GM12878 (cell line): Measurements from ENCODE around the gene EPAS1. TPM values are rescaled to one million over a fixed set of nuclear protein-coding genes. Genes with fewer than 3 reads are reported as not detected.

Experiments
- ATAC-seq: fragments of 200-7000 bp; cut with Tn5 transposase; 3 replicates; pipeline ENCODE4 v1.9.1; 2020; ENCODE audit warnings: mild to moderate bottlenecking, moderate library complexity
- BruUV-seq: library from RNA; stranded (reverse); fragments of 400-500 nt; replicated peaks from 2 replicates; lab custom pipeline; 2021; lab: Mats Ljungman, UMichigan
- CTCF ChIA-PET: fragments of 300-600 bp; sonication (Branson Sonifier 250); formaldehyde crosslinking; extraction: SDS; loops from one replicate; lab custom pipeline; 2021; ENCODE audit warnings: inconsistent platforms; lab: Yijun Ruan, JAX
- POLR2A ChIA-PET: fragments of 350-600 bp; formaldehyde crosslinking; extraction: SDS; loops from one replicate; lab custom pipeline; 2021; ENCODE audit warnings: inconsistent platforms; lab: Charles Lee
- RAD21 ChIA-PET: fragments of 300-600 bp; sonication (Branson Sonifier 250); formaldehyde crosslinking; loops from one replicate; lab custom pipeline; 2023; ENCODE audit warnings: antibody characterized with exemption; ENCODE audit not compliant: unreplicated experiment; lab: Charles Lee
- SMC1A ChIA-PET: fragments of 300-600 bp; sonication (Branson Sonifier 250); formaldehyde crosslinking; loops from one replicate; lab custom pipeline; 2023; ENCODE audit not compliant: unreplicated experiment, uncharacterized antibody; lab: Charles Lee
- DNase-seq: peaks from one replicate; pipeline ENCODE4 v3.0.0-alpha.2; 2011; ENCODE audit warnings: low read depth, low spot score
- FAIRE-seq: peaks from 3 replicates; lab custom pipeline; 2011; peaks lifted over from hg19 to GRCh38; lab: Jason Lieb, UNC
- H2AFZ ChIP-seq: 2 replicates; pipeline ENCODE4 v1.6.0; 2011; ENCODE audit warnings: low read depth, low read length, control low read depth; ENCODE audit not compliant: control insufficient read depth
- H3K27ac ChIP-seq: 2 replicates; pipeline ENCODE4 v1.5.1; 2011; ENCODE audit warnings: control low read depth; ENCODE audit not compliant: control insufficient read depth, insufficient read depth
- H3K27me3 ChIP-seq, 2 experiments: replicated peaks in 1 of 2; 2 replicates each; pipeline versions ENCODE4 v1.6.0 to v1.6.1; 2011; ENCODE audit warnings: low read length in 1 of 2; ENCODE audit not compliant: control insufficient read depth in 2 of 2, insufficient read depth in 2 of 2
- H3K36me3 ChIP-seq, 2 experiments: 2 replicates each; pipeline ENCODE4 v1.5.1; 2011; ENCODE audit warnings: low read length in 1 of 2; ENCODE audit not compliant: control insufficient read depth in 2 of 2, insufficient read depth in 2 of 2
- H3K4me1 ChIP-seq: 2 replicates; pipeline ENCODE4 v1.6.1; 2011; ENCODE audit warnings: mild to moderate bottlenecking, low read length, moderate library complexity, mixed read lengths; ENCODE audit not compliant: control insufficient read depth, insufficient read depth
- H3K4me2 ChIP-seq: 2 replicates; pipeline ENCODE4 v1.6.0; 2011; ENCODE audit warnings: control low read depth; ENCODE audit not compliant: control insufficient read depth, insufficient read depth
- H3K4me3 ChIP-seq: fragments of 200-600 bp; sonication (generic); 2 replicates; pipeline ENCODE4 v1.5.1; 2016
- H3K79me2 ChIP-seq: 2 replicates; pipeline ENCODE4 v1.6.0; 2011; ENCODE audit warnings: low read length; ENCODE audit not compliant: control insufficient read depth, insufficient read depth
- H3K9ac ChIP-seq: 2 replicates; pipeline ENCODE4 v1.8.0; 2011; ENCODE audit warnings: low read length, control low read depth, mixed read lengths; ENCODE audit not compliant: control insufficient read depth, insufficient read depth
- H3K9me3 ChIP-seq: replicated peaks from 3 replicates; pipeline ENCODE4 v1.5.1; 2011; ENCODE audit warnings: mild to moderate bottlenecking, low read length; ENCODE audit not compliant: control insufficient read depth, insufficient read depth
- H4K20me1 ChIP-seq: 2 replicates; pipeline ENCODE4 v1.6.0; 2011; ENCODE audit not compliant: control insufficient read depth, insufficient read depth
- ATF2 ChIP-seq: IDR thresholded peaks from 2 replicates; pipeline ENCODE4 v1.6.1; 2012; ENCODE audit warnings: low read length, inconsistent platforms
- BCL3 ChIP-seq: IDR thresholded peaks from 2 replicates; pipeline ENCODE4 v1.6.1; 2011; ENCODE audit warnings: borderline replicate concordance, low read depth, mild to moderate bottlenecking, moderate library complexity, low read length; ENCODE audit not compliant: insufficient read depth, poor library complexity, severe bottlenecking
- CBFB ChIP-seq: IDR thresholded peaks from 2 replicates; pipeline ENCODE4 v1.6.1; 2016; ENCODE audit warnings: antibody characterized with exemption, low read depth
- HDAC6 ChIP-seq: fragments of 200-600 bp; sonication (generic); IDR thresholded peaks from one replicate; pipeline ENCODE4 v1.8.0; 2017; ENCODE audit warnings: antibody characterized with exemption; ENCODE audit not compliant: unreplicated experiment
- JUNB ChIP-seq: IDR thresholded peaks from 2 replicates; pipeline ENCODE4 v1.6.1; 2016; ENCODE audit warnings: antibody characterized with exemption, mild to moderate bottlenecking
- MLLT1 ChIP-seq: fragments of 450-650 bp; IDR thresholded peaks from 2 replicates; pipeline ENCODE4 v1.6.1; 2016; ENCODE audit warnings: mild to moderate bottlenecking
- NR2F1 ChIP-seq: fragments of 450-650 bp; conservative IDR thresholded peaks from 2 replicates; pipeline ENCODE4 v1.6.1; 2017; ENCODE audit warnings: mild to moderate bottlenecking
- STAT1 ChIP-seq: fragments of 450-650 bp; conservative IDR thresholded peaks from 2 replicates; pipeline ENCODE4 v1.6.1; 2014; ENCODE audit warnings: antibody characterized with exemption, mild to moderate bottlenecking
- SUPT20H ChIP-seq: IDR thresholded peaks from 2 replicates; pipeline ENCODE4 v1.6.1; 2011; ENCODE audit warnings: low read depth, mild to moderate bottlenecking, low read length, moderate library complexity, borderline replicate concordance; ENCODE audit not compliant: control insufficient read depth
- TCF7 ChIP-seq: IDR thresholded peaks from 2 replicates; pipeline ENCODE4 v1.6.1; 2014; ENCODE audit warnings: antibody characterized with exemption, borderline replicate concordance
- WGBS: methylation state at CpG from one replicate; pipeline ENCODE4 v1.1.6; 2016; ENCODE audit warnings: low lambda C conversion rate; ENCODE audit not compliant: insufficient replicate concordance, insufficient coverage; ENCODE audit errors: missing lambda C conversion rate; 5-methylcytosine and 5-hydroxymethylcytosine counted together
- in situ Hi-C: fragments of 300-500 bp; cut with MboI; formaldehyde crosslinking; loops from 9 replicates; pipeline ENCODE4 v1.14.3; 2018; ENCODE audit warnings: mixed read lengths
- intact Hi-C: fragments of 100-400 bp; cut with micrococcal nuclease; formaldehyde crosslinking; loops from one replicate; pipeline ENCODE4 v1.14.2; 2022; ENCODE audit not compliant: unreplicated experiment
- polyA plus RNA-seq, 11 experiments: library from polyadenylated mRNA; depleted of rRNA in 4 of 11; unstranded in 6 of 11; stranded (reverse) in 5 of 11; fragments of >200 nt; fragmentation: Nextera tagmentation in 4 of 11; fragmentation: Illumina TruSeq in 1 of 11; extraction: Ambion mirVana in 4 of 11; extraction: Trizol in 1 of 11; gene quantifications; 1 replicate in 1 of 11; 2 replicates in 10 of 11; pipeline versions ENCODE4 v1.2.1 to v1.2.3, GENCODE V29; 2011 to 2016; ENCODE audit warnings: inconsistent platforms in 2 of 11, missing spikeins in 2 of 11, low read depth in 1 of 11
- total RNA-seq, 4 experiments: library from RNA; depleted of rRNA in 3 of 4; stranded (reverse); fragments of >200 nt in 3 of 4; fragmentation: Illumina TruSeq in 1 of 4; extraction: Trizol in 1 of 4; gene quantifications; 2 replicates each; pipeline versions ENCODE4 v1.2.1 to v1.2.3, GENCODE V29; 2013 to 2021

The EPAS1 gene
- total and polyA plus RNA-seq, 10 of the 15 experiments (the other 5 are each of a cell fraction or from before 2014, with no cell fraction given): 0.11 to 22.0 (median 1.3) TPM; not detected in 1

- no peak for TF ChIP-seq JUNB
- TF ChIP-seq NR2F1: no peak
- TF ChIP-seq SUPT20H: no peak
- no peak for TF ChIP-seq CBFB
- TF ChIP-seq ATF2: no peak
- no peak for TF ChIP-seq BCL3
Measured at GRCh38 chr2:46413631-46414030, 116.4 kb downstream of the EPAS1 start (continued).

GRCh38 chr2:46414701-46415100 is 117.5 kb downstream of the EPAS1 start:
- Histone ChIP-seq H3K27ac (no peak overlapping the region), H3K9ac (no peak overlapping the region), H3K4me1 (no peaks in the 10 kb centered on the region), H3K36me3 (no peaks in the 10 kb centered on the region), H3K4me3 (no peak overlapping the region), H3K4me2 (no peak overlapping the region), H4K20me1 (no peaks in the 10 kb centered on the region), H3K27me3 (no peaks in the 10 kb centered on the region), H2AFZ (no peak overlapping the region), H3K9me3 (no peaks in the 10 kb centered on the region; the same call in 2 of the 3 replicates), H3K79me2 (no peaks in the 10 kb centered on the region)
- DNase-seq: no peak
- intact Hi-C loops (no loop called here), in situ Hi-C loops (no loop called here)
- RAD21 ChIA-PET: no interaction called here
- no peak for ATAC-seq
- CTCF ChIA-PET: interaction anchor here (2.4 kb wide), 1 partner anchor 352 kb away, joined by 7 read pairs; no protein-coding TSS in a partner anchor
- POLR2A ChIA-PET: no interaction called here
- SMC1A ChIA-PET: no interaction called here
- 0% methylated on average over 1 of the region's 1 CpG for WGBS
- FAIRE-seq: no peak
- no TSS peak for BruUV-seq
- TF ChIP-seq TCF7 (no peak), STAT1 (no peak), MLLT1 (no peak), HDAC6 (no peak), ATF2 (no peak)
